ENCODE measurements around the gene SNX9.

GRCh38 chr6:157808405-157808950 lies 14.6 kb upstream of the SNX9 start:
- no peak for TF ChIP-seq CTCF (IDR thresholded peaks at IDR 0.05)
- TF ChIP-seq POLR2A (IDR thresholded peaks at IDR 0.05), result no peak

Measured in body of pancreas (tissue), 4 donors.